Liver (tissue), 3 donors: ENCODE results near the gene SYTL3.

Experiments used
- RXRA ChIP-seq, 2 donors: IDR thresholded peaks; 2 replicates each; pipeline ENCODE4 v1.6.1; 2017 to 2018; ENCODE audit warnings: antibody characterized with exemption in 2 of 2, mild to moderate bottlenecking in 1 of 2
- TF ChIP-seq, protein P1 (sequence below): IDR thresholded peaks from 2 replicates; pipeline ENCODE4 v1.6.1; 2016; ENCODE audit warnings: antibody characterized with exemption, mild to moderate bottlenecking
- TF ChIP-seq, protein P2 (sequence below): fragments of 150-350 bp; IDR thresholded peaks from 2 replicates; pipeline ENCODE4 v1.5.1; 2017; ENCODE audit warnings: improper control_type of control experiment, low read depth, low read length; ENCODE audit not compliant: missing input control
- donor health status: healthy.
- donor health status: healthy.

DNA sequence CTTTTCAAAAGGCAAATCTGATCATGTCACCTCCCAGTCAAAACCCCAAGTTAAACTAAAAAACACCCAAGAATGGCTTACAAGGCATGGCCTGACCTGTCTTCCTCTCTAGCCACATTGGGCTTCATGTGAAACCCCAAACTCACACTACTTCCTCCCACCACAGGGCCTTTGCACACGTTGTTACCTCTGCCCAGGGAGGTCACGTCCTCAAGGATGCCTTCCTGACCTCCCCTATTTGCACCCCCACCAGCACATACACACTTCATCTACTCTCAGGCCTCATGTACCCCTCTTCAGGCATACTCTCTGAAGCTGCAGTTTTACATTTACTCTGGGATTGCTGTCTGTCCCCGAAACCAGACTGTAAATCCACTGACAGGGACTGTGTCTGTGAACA is 163.2 kb downstream of the SYTL3 start:
- no peak for TF ChIP-seq RXRA (IDR thresholded peaks at IDR 0.05)
- TF ChIP-seq, protein P1, sequence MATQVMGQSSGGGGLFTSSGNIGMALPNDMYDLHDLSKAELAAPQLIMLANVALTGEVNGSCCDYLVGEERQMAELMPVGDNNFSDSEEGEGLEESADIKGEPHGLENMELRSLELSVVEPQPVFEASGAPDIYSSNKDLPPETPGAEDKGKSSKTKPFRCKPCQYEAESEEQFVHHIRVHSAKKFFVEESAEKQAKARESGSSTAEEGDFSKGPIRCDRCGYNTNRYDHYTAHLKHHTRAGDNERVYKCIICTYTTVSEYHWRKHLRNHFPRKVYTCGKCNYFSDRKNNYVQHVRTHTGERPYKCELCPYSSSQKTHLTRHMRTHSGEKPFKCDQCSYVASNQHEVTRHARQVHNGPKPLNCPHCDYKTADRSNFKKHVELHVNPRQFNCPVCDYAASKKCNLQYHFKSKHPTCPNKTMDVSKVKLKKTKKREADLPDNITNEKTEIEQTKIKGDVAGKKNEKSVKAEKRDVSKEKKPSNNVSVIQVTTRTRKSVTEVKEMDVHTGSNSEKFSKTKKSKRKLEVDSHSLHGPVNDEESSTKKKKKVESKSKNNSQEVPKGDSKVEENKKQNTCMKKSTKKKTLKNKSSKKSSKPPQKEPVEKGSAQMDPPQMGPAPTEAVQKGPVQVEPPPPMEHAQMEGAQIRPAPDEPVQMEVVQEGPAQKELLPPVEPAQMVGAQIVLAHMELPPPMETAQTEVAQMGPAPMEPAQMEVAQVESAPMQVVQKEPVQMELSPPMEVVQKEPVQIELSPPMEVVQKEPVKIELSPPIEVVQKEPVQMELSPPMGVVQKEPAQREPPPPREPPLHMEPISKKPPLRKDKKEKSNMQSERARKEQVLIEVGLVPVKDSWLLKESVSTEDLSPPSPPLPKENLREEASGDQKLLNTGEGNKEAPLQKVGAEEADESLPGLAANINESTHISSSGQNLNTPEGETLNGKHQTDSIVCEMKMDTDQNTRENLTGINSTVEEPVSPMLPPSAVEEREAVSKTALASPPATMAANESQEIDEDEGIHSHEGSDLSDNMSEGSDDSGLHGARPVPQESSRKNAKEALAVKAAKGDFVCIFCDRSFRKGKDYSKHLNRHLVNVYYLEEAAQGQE, result no peak
- TF ChIP-seq, protein P2, sequence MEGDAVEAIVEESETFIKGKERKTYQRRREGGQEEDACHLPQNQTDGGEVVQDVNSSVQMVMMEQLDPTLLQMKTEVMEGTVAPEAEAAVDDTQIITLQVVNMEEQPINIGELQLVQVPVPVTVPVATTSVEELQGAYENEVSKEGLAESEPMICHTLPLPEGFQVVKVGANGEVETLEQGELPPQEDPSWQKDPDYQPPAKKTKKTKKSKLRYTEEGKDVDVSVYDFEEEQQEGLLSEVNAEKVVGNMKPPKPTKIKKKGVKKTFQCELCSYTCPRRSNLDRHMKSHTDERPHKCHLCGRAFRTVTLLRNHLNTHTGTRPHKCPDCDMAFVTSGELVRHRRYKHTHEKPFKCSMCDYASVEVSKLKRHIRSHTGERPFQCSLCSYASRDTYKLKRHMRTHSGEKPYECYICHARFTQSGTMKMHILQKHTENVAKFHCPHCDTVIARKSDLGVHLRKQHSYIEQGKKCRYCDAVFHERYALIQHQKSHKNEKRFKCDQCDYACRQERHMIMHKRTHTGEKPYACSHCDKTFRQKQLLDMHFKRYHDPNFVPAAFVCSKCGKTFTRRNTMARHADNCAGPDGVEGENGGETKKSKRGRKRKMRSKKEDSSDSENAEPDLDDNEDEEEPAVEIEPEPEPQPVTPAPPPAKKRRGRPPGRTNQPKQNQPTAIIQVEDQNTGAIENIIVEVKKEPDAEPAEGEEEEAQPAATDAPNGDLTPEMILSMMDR, result no peak
